Esophagus (tissue), 2 donors: ENCODE data around the gene HMCES. TPM values are rescaled to one million over a fixed set of nuclear protein-coding genes. Genes with fewer than 3 reads are reported as not detected.
"Not testable (repeated sequence)": the region's sequence is repeated elsewhere in the genome, so short reads cannot be mapped to it uniquely, and the experiment has no call there.

Experiments used
- H3K27ac ChIP-seq, 2 donors: one replicate each; pipeline ENCODE4 v1.5.1; 2013; ENCODE audit warnings: low read depth in 2 of 2, mild to moderate bottlenecking in 2 of 2, inconsistent platforms in 1 of 2, low read length in 1 of 2, moderate library complexity in 1 of 2
- H3K27me3 ChIP-seq, 2 donors: one replicate each; pipeline ENCODE4 v1.6.1; 2013; ENCODE audit warnings: low read length in 2 of 2, control low read depth in 1 of 2, mild to moderate bottlenecking in 1 of 2; ENCODE audit not compliant: insufficient read depth in 2 of 2, control insufficient read depth in 1 of 2
- H3K36me3 ChIP-seq, 2 donors: one replicate each; pipeline ENCODE4 v1.6.1; 2013; ENCODE audit warnings: low read length in 1 of 2; ENCODE audit not compliant: control insufficient read depth in 2 of 2, insufficient read depth in 2 of 2
- H3K4me1 ChIP-seq, 2 donors: one replicate each; pipeline ENCODE4 v1.6.1; 2013; ENCODE audit warnings: low read length in 1 of 2; ENCODE audit not compliant: control insufficient read depth in 2 of 2, insufficient read depth in 2 of 2
- H3K4me3 ChIP-seq, 2 donors: one replicate each; pipeline ENCODE4 v1.5.1; 2013; ENCODE audit warnings: low read length in 2 of 2, mild to moderate bottlenecking in 2 of 2, low read depth in 1 of 2, moderate library complexity in 1 of 2
- H3K9me3 ChIP-seq, 2 donors: one replicate each; pipeline ENCODE4 v1.6.1; 2013; ENCODE audit warnings: mild to moderate bottlenecking in 2 of 2, low read depth in 1 of 2, low read length in 1 of 2, moderate library complexity in 1 of 2; ENCODE audit not compliant: control insufficient read depth in 2 of 2, insufficient read depth in 1 of 2
- WGBS, 2 donors: extraction: QIAGEN DNeasy Blood & Tissue Kit; methylation state at CpG; one replicate each; pipeline ENCODE4 v1.1.7; 2013; 5-methylcytosine and 5-hydroxymethylcytosine counted together
- polyA plus RNA-seq, 2 donors: library from polyadenylated mRNA; stranded (reverse); fragments of 200-250 nt; gene quantifications; one replicate each; pipeline ENCODE4 v1.2.3, GENCODE V29; 2013
- donor health status: healthy with polysubstance abuse.
- donor health status: Bipolar disorder and iron deficiency.

HMCES gene
- polyA plus RNA-seq, 2 donors, result 26.3 to 31.3 TPM

GRCh38 chr3:129325383-129325782 is 46.7 kb downstream of the HMCES start:
- no peaks in the 10 kb centered on the region for H3K27me3 ChIP-seq
- no peak overlapping the region for H3K27ac ChIP-seq
- no peaks in the 10 kb centered on the region for H3K4me1 ChIP-seq
- no peak overlapping the region for H3K4me3 ChIP-seq
- peaks cover 0 to 10% of the 10 kb centered on the region in 2 donors for H3K36me3 ChIP-seq
- no peaks in the 10 kb centered on the region for H3K9me3 ChIP-seq
- 88 to 95% methylated on average over 3 of the region's 3 CpGs for WGBS, 2 donors

GRCh38 chr3:129326138-129326537 is 47.5 kb downstream of the HMCES start:
- H3K36me3 ChIP-seq, result peaks cover 0 to 4% of the 10 kb centered on the region in 2 donors
- 91 to 93% methylated on average over 12 of the region's 12 CpGs for WGBS, 2 donors
- H3K4me3 ChIP-seq, result no peak overlapping the region
- H3K27ac ChIP-seq, result no peak overlapping the region
- no peaks in the 10 kb centered on the region for H3K4me1 ChIP-seq
- no peaks in the 10 kb centered on the region for H3K9me3 ChIP-seq
- H3K27me3 ChIP-seq, result no peaks in the 10 kb centered on the region

GRCh38 chr3:129326595-129326994 is 47.9 kb downstream of the HMCES start:
- WGBS, 2 donors, result 95 to 96% methylated on average over 11 of the region's 11 CpGs
- Histone ChIP-seq H3K9me3 (no peaks in the 10 kb centered on the region), H3K4me1 (no peaks in the 10 kb centered on the region), H3K27me3 (no peaks in the 10 kb centered on the region), H3K4me3 (no peak overlapping the region), H3K27ac (no peak overlapping the region), H3K36me3 (peaks cover 0 to 2% of the 10 kb centered on the region in 2 donors)

GRCh38 chr3:129327510-129327909 is 48.8 kb downstream of the HMCES start:
- H3K36me3 ChIP-seq, result peaks cover 0 to 2% of the 10 kb centered on the region in 2 donors
- H3K4me1 ChIP-seq, result no peaks in the 10 kb centered on the region
- H3K27ac ChIP-seq, result no peak overlapping the region
- WGBS, 2 donors, result 92 to 97% methylated on average over 6 of the region's 6 CpGs
- no peak overlapping the region for H3K4me3 ChIP-seq
- no peaks in the 10 kb centered on the region for H3K27me3 ChIP-seq
- H3K9me3 ChIP-seq, result no peaks in the 10 kb centered on the region

GRCh38 chr3:129329858-129330257 is 51.2 kb downstream of the HMCES start:
- Histone ChIP-seq H3K4me3 (no peak overlapping the region), H3K36me3 (peaks cover 0 to 1% of the 10 kb centered on the region in 2 donors), H3K27me3 (no peaks in the 10 kb centered on the region), H3K27ac (no peak overlapping the region), H3K9me3 (no peaks in the 10 kb centered on the region), H3K4me1 (no peaks in the 10 kb centered on the region)
- 88% methylated on average over 6 of the region's 6 CpGs for WGBS, 2 donors

GRCh38 chr3:129330409-129330808 is 51.7 kb downstream of the HMCES start:
- WGBS, 2 donors, result 85 to 90% methylated on average over 6 of the region's 6 CpGs
- Histone ChIP-seq H3K36me3 (no peaks in the 10 kb centered on the region), H3K27ac (no peak overlapping the region), H3K9me3 (no peaks in the 10 kb centered on the region), H3K27me3 (no peaks in the 10 kb centered on the region), H3K4me3 (no peak overlapping the region), H3K4me1 (no peaks in the 10 kb centered on the region)

- Histone ChIP-seq H3K4me1 (no peaks in the 10 kb centered on the region), H3K27ac (no peak overlapping the region), H3K4me3 (no peak overlapping the region), H3K27me3 (no peaks in the 10 kb centered on the region), H3K9me3 (no peaks in the 10 kb centered on the region), H3K36me3 (no peaks in the 10 kb centered on the region)
- 96 to 98% methylated on average over 5 of the region's 5 CpGs for WGBS, 2 donors
Observed at GRCh38 chr3:129333891-129334290, 55.2 kb downstream of the HMCES start.

- H3K27me3 ChIP-seq, result peaks cover 0 to 3% of the 10 kb centered on the region in 2 donors
- H3K9me3 ChIP-seq, result no peaks in the 10 kb centered on the region
- H3K4me3 ChIP-seq, result no peak overlapping the region
- H3K36me3 ChIP-seq, result no peaks in the 10 kb centered on the region
- no peak overlapping the region for H3K27ac ChIP-seq
- H3K4me1 ChIP-seq, result no peaks in the 10 kb centered on the region
- 76 to 83% methylated on average over 6 of the region's 6 CpGs for WGBS, 2 donors
Observed at GRCh38 chr3:129336093-129336706, 57.5 kb downstream of the HMCES start.

- not testable (repeated sequence) for H3K27ac ChIP-seq, H3K27me3 ChIP-seq, H3K9me3 ChIP-seq, H3K36me3 ChIP-seq, H3K4me1 ChIP-seq, H3K4me3 ChIP-seq
- WGBS, 2 donors, result 86 to 95% methylated on average over 4 of the region's 4 CpGs
Observed at GRCh38 chr3:129337719-129338118, 59.0 kb downstream of the HMCES start.

- 91 to 93% methylated on average over 6 to 24 of the region's 36 CpGs for WGBS, 2 donors
- H3K27ac ChIP-seq, H3K9me3 ChIP-seq, H3K4me1 ChIP-seq, H3K27me3 ChIP-seq, H3K4me3 ChIP-seq, H3K36me3 ChIP-seq: not testable (repeated sequence)
Observed at GRCh38 chr3:129339186-129339585, 60.5 kb downstream of the HMCES start.
